Type B pancreatic cell (in vitro differentiated cells): ENCODE results near the gene UBE2L6. TPM values are rescaled to one million over a fixed set of nuclear protein-coding genes. Genes with fewer than 3 reads are reported as not detected.

Source experiments
- DNase-seq: peaks from one replicate; pipeline ENCODE4 v3.0.0; 2021; ENCODE audit warnings: mixed read lengths; ENCODE audit not compliant: unreplicated experiment; ENCODE audit errors: extremely low spot score
- H3K27ac Mint-ChIP-seq: 2 replicates; pipeline ENCODE4 v1.8.0; 2021; ENCODE audit warnings: mild to moderate bottlenecking, mixed read lengths
- H3K27me3 Mint-ChIP-seq: 2 replicates; pipeline ENCODE4 v1.8.0; 2021; ENCODE audit warnings: mixed read lengths
- H3K36me3 Mint-ChIP-seq: 2 replicates; pipeline ENCODE4 v1.8.0; 2021; ENCODE audit warnings: mixed read lengths
- H3K4me1 Mint-ChIP-seq: one replicate; pipeline ENCODE4 v1.8.0; 2021; ENCODE audit warnings: mixed read lengths; ENCODE audit not compliant: unreplicated experiment
- H3K4me3 Mint-ChIP-seq: 2 replicates; pipeline ENCODE4 v1.8.0; 2021; ENCODE audit warnings: mild to moderate bottlenecking, mixed read lengths
- H3K9me3 Mint-ChIP-seq: 2 replicates; pipeline ENCODE4 v1.8.0; 2021; ENCODE audit warnings: mixed read lengths
- total RNA-seq: library from RNA; stranded (reverse); gene quantifications from 2 replicates; pipeline ENCODE4 v1.2.1, GENCODE V29; 2021; ENCODE audit warnings: low replicate concordance
- TF ChIP-seq, protein P1 (sequence below): fragments of 200-600 bp; sonication (generic); conservative IDR thresholded peaks from 2 replicates; pipeline ENCODE4 v1.5.0; 2021; ENCODE audit warnings: antibody characterized with exemption, mild to moderate bottlenecking

Gene UBE2L6
- total RNA-seq, 1 donor from 2014 or later: 65.1 TPM

DNA sequence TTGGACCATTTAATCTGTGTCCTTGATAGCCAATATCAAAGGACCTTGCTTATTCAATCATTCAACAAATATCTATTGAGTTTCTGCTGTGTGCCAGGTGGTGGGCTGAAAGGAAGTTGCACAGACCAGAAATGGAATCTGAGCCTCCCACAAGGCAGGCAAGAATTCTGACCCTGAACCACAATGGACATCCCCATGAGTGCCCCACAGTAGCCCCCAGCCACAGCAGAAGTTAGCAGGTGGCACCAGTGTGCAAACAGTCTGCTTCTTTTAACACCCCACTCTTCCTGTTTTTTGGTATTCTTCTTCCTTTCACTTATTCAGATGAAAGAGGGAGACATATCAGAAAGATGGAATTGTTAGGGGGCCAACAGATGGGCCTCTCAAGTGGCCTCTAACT, 17.8 kb upstream of the UBE2L6 start:
- peaks cover 10% of the 10 kb centered on the region for H3K4me1 Mint-ChIP-seq
- no peaks in the 10 kb centered on the region for H3K27me3 Mint-ChIP-seq
- DNase-seq: no peak
- no peaks in the 10 kb centered on the region for H3K36me3 Mint-ChIP-seq
- H3K9me3 Mint-ChIP-seq: no peaks in the 10 kb centered on the region
- TF ChIP-seq, protein P1, sequence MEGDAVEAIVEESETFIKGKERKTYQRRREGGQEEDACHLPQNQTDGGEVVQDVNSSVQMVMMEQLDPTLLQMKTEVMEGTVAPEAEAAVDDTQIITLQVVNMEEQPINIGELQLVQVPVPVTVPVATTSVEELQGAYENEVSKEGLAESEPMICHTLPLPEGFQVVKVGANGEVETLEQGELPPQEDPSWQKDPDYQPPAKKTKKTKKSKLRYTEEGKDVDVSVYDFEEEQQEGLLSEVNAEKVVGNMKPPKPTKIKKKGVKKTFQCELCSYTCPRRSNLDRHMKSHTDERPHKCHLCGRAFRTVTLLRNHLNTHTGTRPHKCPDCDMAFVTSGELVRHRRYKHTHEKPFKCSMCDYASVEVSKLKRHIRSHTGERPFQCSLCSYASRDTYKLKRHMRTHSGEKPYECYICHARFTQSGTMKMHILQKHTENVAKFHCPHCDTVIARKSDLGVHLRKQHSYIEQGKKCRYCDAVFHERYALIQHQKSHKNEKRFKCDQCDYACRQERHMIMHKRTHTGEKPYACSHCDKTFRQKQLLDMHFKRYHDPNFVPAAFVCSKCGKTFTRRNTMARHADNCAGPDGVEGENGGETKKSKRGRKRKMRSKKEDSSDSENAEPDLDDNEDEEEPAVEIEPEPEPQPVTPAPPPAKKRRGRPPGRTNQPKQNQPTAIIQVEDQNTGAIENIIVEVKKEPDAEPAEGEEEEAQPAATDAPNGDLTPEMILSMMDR: no peak
- H3K4me3 Mint-ChIP-seq: no peak overlapping the region
- no peak overlapping the region for H3K27ac Mint-ChIP-seq

GRCh38 chr11:57584341-57584740, 16.9 kb upstream of the UBE2L6 start:
- no peak overlapping the region for H3K27ac Mint-ChIP-seq

GRCh38 chr11:57574061-57574460, 6.6 kb upstream of the UBE2L6 start:
- no peak for DNase-seq
- H3K27ac Mint-ChIP-seq: no peak overlapping the region
- no peaks in the 10 kb centered on the region for H3K36me3 Mint-ChIP-seq
- peaks cover 10% of the 10 kb centered on the region for H3K4me1 Mint-ChIP-seq
- no peak overlapping the region for H3K4me3 Mint-ChIP-seq
- H3K9me3 Mint-ChIP-seq: no peaks in the 10 kb centered on the region
- H3K27me3 Mint-ChIP-seq: no peaks in the 10 kb centered on the region
- TF ChIP-seq, protein P1: no peak

More at GRCh38 chr11:57584341-57584740, 16.9 kb upstream of the UBE2L6 start:
- H3K4me1 Mint-ChIP-seq: peaks cover 10% of the 10 kb centered on the region
- H3K4me3 Mint-ChIP-seq: no peak overlapping the region
- TF ChIP-seq, protein P1: no peak
- no peaks in the 10 kb centered on the region for H3K36me3 Mint-ChIP-seq
- DNase-seq: no peak
- H3K27me3 Mint-ChIP-seq: no peaks in the 10 kb centered on the region
- H3K9me3 Mint-ChIP-seq: no peaks in the 10 kb centered on the region

DNA sequence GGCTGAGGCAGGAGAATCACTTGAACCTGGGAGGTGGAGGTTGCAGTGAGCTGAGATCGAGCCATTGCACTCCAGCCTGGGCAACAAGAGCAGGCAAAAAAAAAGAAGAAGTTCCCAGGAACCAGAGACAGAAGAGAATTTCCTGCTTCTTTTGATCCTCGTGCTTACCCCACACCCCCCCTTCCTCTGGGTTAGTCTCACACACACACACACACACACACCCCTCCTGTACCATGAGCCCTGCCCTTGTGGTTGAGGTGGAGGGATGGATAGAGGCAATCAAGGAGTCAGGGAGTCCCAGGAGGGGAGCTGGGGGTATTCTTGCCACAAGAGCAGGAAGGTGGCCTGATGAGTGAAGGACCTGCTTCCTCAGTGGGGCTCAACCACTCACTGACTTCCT, 4.1 kb upstream of the UBE2L6 start:
- peaks cover 24% of the 10 kb centered on the region for H3K4me1 Mint-ChIP-seq
- no peak for DNase-seq
- no peak overlapping the region for H3K4me3 Mint-ChIP-seq
- no peaks in the 10 kb centered on the region for H3K9me3 Mint-ChIP-seq
- no peaks in the 10 kb centered on the region for H3K36me3 Mint-ChIP-seq
- H3K27me3 Mint-ChIP-seq: no peaks in the 10 kb centered on the region
- TF ChIP-seq, protein P1: no peak
- H3K27ac Mint-ChIP-seq: no peak overlapping the region

- DNase-seq: peak; percentile 91
- peaks cover 37% of the 10 kb centered on the region for H3K4me1 Mint-ChIP-seq
- H3K36me3 Mint-ChIP-seq: no peaks in the 10 kb centered on the region
- H3K4me3 Mint-ChIP-seq: peak overlapping the region; percentile 99
- TF ChIP-seq, protein P1: peak; percentile 98
- H3K27ac Mint-ChIP-seq: peak overlapping the region; percentile 92
- no peaks in the 10 kb centered on the region for H3K9me3 Mint-ChIP-seq
- H3K27me3 Mint-ChIP-seq: no peaks in the 10 kb centered on the region
Measured at GRCh38 chr11:57568330-57568766, 876 bp upstream of the UBE2L6 start.
